DOHH2 (cell line): ENCODE data around the gene KCTD6.

Source experiments
- H3F3A ChIP-seq: fragments of 200-600 bp; sonication (generic), shearing (Covaris generic); 2 replicates; pipeline ENCODE4 v1.6.0; 2016; ENCODE audit warnings: antibody characterized with exemption, mild to moderate bottlenecking; ENCODE audit not compliant: control insufficient read depth, insufficient read depth
- H3K27ac ChIP-seq: fragments of 200-600 bp; sonication (generic); 2 replicates; pipeline ENCODE4 v1.5.1; 2014; ENCODE audit warnings: low read depth, mild to moderate bottlenecking, low read length, moderate library complexity
- H3K27me3 ChIP-seq: fragments of 200-600 bp; sonication (generic); 2 replicates; pipeline ENCODE4 v1.6.1; 2014; ENCODE audit warnings: mild to moderate bottlenecking, low read length, mixed read lengths; ENCODE audit not compliant: control insufficient read depth
- H3K36me3 ChIP-seq: fragments of 200-600 bp; sonication (generic); 2 replicates; pipeline ENCODE4 v1.6.1; 2014; ENCODE audit warnings: mild to moderate bottlenecking, low read length, moderate library complexity, mixed read lengths; ENCODE audit not compliant: control insufficient read depth
- H3K4me1 ChIP-seq: fragments of 200-600 bp; sonication (generic); 2 replicates; pipeline ENCODE4 v1.6.1; 2014; ENCODE audit warnings: mild to moderate bottlenecking, low read length, mixed read lengths; ENCODE audit not compliant: control insufficient read depth
- H3K4me2 ChIP-seq: fragments of 200-600 bp; sonication (generic); 2 replicates; pipeline ENCODE4 v1.6.0; 2014; ENCODE audit warnings: mild to moderate bottlenecking, low read length, moderate library complexity
- H3K4me3 ChIP-seq: fragments of 200-600 bp; sonication (generic); 2 replicates; pipeline ENCODE4 v1.5.1; 2014; ENCODE audit warnings: mild to moderate bottlenecking, low read length, mixed read lengths
- H3K79me2 ChIP-seq: fragments of 200-600 bp; sonication (generic); 2 replicates; pipeline ENCODE4 v1.6.1; 2014; ENCODE audit warnings: mild to moderate bottlenecking, low read length, mixed read lengths; ENCODE audit not compliant: control insufficient read depth
- H3K9me2 ChIP-seq: fragments of 200-600 bp; sonication (generic); replicated peaks from 2 replicates; pipeline ENCODE4 v1.6.1; 2014; ENCODE audit warnings: mild to moderate bottlenecking, low read length, mixed read lengths; ENCODE audit not compliant: control insufficient read depth
- H3K9me3 ChIP-seq: fragments of 200-600 bp; sonication (generic); 2 replicates; pipeline ENCODE4 v1.6.1; 2014; ENCODE audit warnings: antibody characterized with exemption, low read length, mixed read lengths; ENCODE audit not compliant: control insufficient read depth, insufficient read depth
- H4K20me1 ChIP-seq: fragments of 200-600 bp; sonication (generic); 2 replicates; pipeline ENCODE4 v1.6.0; 2014; ENCODE audit warnings: low read depth, mild to moderate bottlenecking, antibody characterized with exemption, low read length, moderate library complexity; ENCODE audit not compliant: control insufficient read depth, insufficient read depth
- CTCF ChIP-seq: fragments of 200-600 bp; sonication (generic); IDR thresholded peaks from one replicate; pipeline ENCODE4 v1.5.1; 2014; ENCODE audit warnings: antibody characterized with exemption, mild to moderate bottlenecking, low read depth, low read length; ENCODE audit not compliant: poor library complexity, severe bottlenecking
- EZH2phosphoT487 ChIP-seq: fragments of 200-600 bp; sonication (generic); IDR thresholded peaks from 2 replicates; pipeline ENCODE4 v1.6.1; 2017; ENCODE audit warnings: borderline replicate concordance, mild to moderate bottlenecking, antibody characterized with exemption, low read length, moderate library complexity, mixed read lengths

Gene KCTD6

GRCh38 chr3:58514405-58514804, 22.5 kb downstream of the KCTD6 start:
- H3K4me3 ChIP-seq: no peak overlapping the region
- H3K9me3 ChIP-seq: no peaks in the 10 kb centered on the region
- no peaks in the 10 kb centered on the region for H3K9me2 ChIP-seq
- no peaks in the 10 kb centered on the region for H3K79me2 ChIP-seq
- H3K27me3 ChIP-seq: no peaks in the 10 kb centered on the region
- no peaks in the 10 kb centered on the region for H3K36me3 ChIP-seq
- H3K4me1 ChIP-seq: no peaks in the 10 kb centered on the region
- TF ChIP-seq CTCF (no peak), EZH2phosphoT487 (no peak)
- H3K27ac ChIP-seq: no peak overlapping the region
- H3K4me2 ChIP-seq: no peak overlapping the region
- no peaks in the 10 kb centered on the region for H4K20me1 ChIP-seq
- H3F3A ChIP-seq: no peaks in the 10 kb centered on the region

GRCh38 chr3:58518291-58518789, 26.4 kb downstream of the KCTD6 start:
- no peaks in the 10 kb centered on the region for H3K4me1 ChIP-seq

GRCh38 chr3:58519668-58520402, 27.9 kb downstream of the KCTD6 start:
- Histone ChIP-seq H3K9me2 (no peaks in the 10 kb centered on the region), H3K4me3 (no peak overlapping the region), H4K20me1 (no peaks in the 10 kb centered on the region), H3K4me1 (no peaks in the 10 kb centered on the region), H3K36me3 (no peaks in the 10 kb centered on the region), H3K79me2 (no peaks in the 10 kb centered on the region), H3K27ac (no peak overlapping the region), H3K4me2 (no peak overlapping the region), H3F3A (no peaks in the 10 kb centered on the region), H3K27me3 (no peaks in the 10 kb centered on the region), H3K9me3 (no peaks in the 10 kb centered on the region)
- no peak for TF ChIP-seq EZH2phosphoT487
- no peak for TF ChIP-seq CTCF

More at GRCh38 chr3:58518291-58518789, 26.4 kb downstream of the KCTD6 start:
- Histone ChIP-seq H3K36me3 (no peaks in the 10 kb centered on the region), H3K4me3 (no peak overlapping the region), H3K27ac (no peak overlapping the region), H3K79me2 (no peaks in the 10 kb centered on the region), H3F3A (no peaks in the 10 kb centered on the region), H4K20me1 (no peaks in the 10 kb centered on the region), H3K9me2 (no peaks in the 10 kb centered on the region), H3K27me3 (no peaks in the 10 kb centered on the region), H3K9me3 (no peaks in the 10 kb centered on the region), H3K4me2 (no peak overlapping the region)
- TF ChIP-seq CTCF: no peak
- no peak for TF ChIP-seq EZH2phosphoT487
